Tibial nerve (tissue), 3 donors: ENCODE results near the gene GPI.

Source experiments
- CTCF ChIP-seq, 5 experiments: fragments of 200-600 bp in 3 of 5; fragments of 450-650 bp in 2 of 5; sonication (generic) in 3 of 5; IDR thresholded peaks; one replicate each; pipeline ENCODE4 v1.5.1; 2016 to 2019; ENCODE audit warnings: antibody characterized with exemption in 5 of 5, mild to moderate bottlenecking in 3 of 5, moderate library complexity in 2 of 5
- POLR2A ChIP-seq, 2 donors: fragments of 450-650 bp; IDR thresholded peaks; one replicate each; pipeline ENCODE4 v1.6.1; 2017; ENCODE audit warnings: antibody characterized with exemption in 2 of 2, mild to moderate bottlenecking in 2 of 2, moderate library complexity in 2 of 2

- TF ChIP-seq CTCF (IDR thresholded peaks at IDR 0.05) (no peak), POLR2A (IDR thresholded peaks at IDR 0.05) (no peak)
These were observed 61.2 kb downstream of the GPI start for GRCh38 chr19:34426096-34426661.
